Skeletal muscle tissue (tissue), 4 donors: ENCODE data around the gene RCOR2. TPM values are rescaled to one million over a fixed set of nuclear protein-coding genes. Genes with fewer than 3 reads are reported as not detected.

ENCODE experiments used
- H3K27ac ChIP-seq: one replicate; pipeline ENCODE4 v1.7.0; 2013; ENCODE audit warnings: mild to moderate bottlenecking, low read depth, low read length, inconsistent platforms
- H3K27me3 ChIP-seq, 3 donors: one replicate each; pipeline ENCODE4 v1.7.0; 2013; ENCODE audit warnings: low read length in 3 of 3; ENCODE audit not compliant: control insufficient read depth in 3 of 3, insufficient read depth in 3 of 3
- H3K36me3 ChIP-seq, 3 donors: one replicate each; pipeline ENCODE4 v1.7.0; 2013; ENCODE audit warnings: low read length in 3 of 3; ENCODE audit not compliant: control insufficient read depth in 3 of 3, insufficient read depth in 3 of 3
- H3K4me1 ChIP-seq, 3 donors: one replicate each; pipeline ENCODE4 v1.7.0; 2013; ENCODE audit warnings: low read length in 3 of 3, mild to moderate bottlenecking in 3 of 3; ENCODE audit not compliant: control insufficient read depth in 3 of 3, insufficient read depth in 3 of 3
- H3K4me3 ChIP-seq, 3 donors: one replicate each; pipeline ENCODE4 v1.7.0; 2013; ENCODE audit warnings: low read length in 3 of 3
- H3K9ac ChIP-seq, 3 donors: one replicate each; pipeline ENCODE4 v1.7.0; 2013; ENCODE audit warnings: low read length in 3 of 3, mild to moderate bottlenecking in 3 of 3, moderate library complexity in 2 of 3, low read depth in 1 of 3
- H3K9me3 ChIP-seq, 3 donors: one replicate each; pipeline ENCODE4 v1.7.0; 2013; ENCODE audit warnings: low read length in 3 of 3; ENCODE audit not compliant: control insufficient read depth in 3 of 3
- total RNA-seq: library from RNA; depleted of rRNA; stranded (reverse); fragments of >200 nt; gene quantifications from one replicate; pipeline ENCODE4 v1.2.3, GENCODE V29; 2014
- donor health status: Osteomylitis.

The RCOR2 gene
- total RNA-seq, 1 donor from 2014 or later = 4.2 TPM

DNA sequence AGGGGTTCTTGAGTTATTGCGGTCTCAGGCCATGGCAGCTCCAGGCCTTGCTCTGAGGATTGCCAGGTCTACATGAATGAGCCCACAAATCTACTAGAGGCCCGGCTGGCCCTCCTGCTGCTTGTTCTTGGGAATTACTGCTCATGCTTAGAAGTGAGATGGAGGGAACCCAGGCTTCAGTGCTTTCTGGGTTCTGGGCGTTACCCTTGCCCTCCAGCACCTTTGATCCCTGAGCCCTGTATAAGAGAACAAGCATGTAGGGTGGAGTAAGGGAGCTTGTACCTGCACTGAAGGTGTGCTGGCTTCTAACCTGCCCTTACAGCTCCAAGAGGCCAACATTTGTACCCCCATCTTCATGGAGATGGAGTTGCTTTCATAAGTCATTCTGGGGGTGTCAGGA, 25.8 kb upstream of the RCOR2 start:
- no peaks in the 10 kb centered on the region for H3K9me3 ChIP-seq
- peaks cover 34 to 52% (median 49%) of the 10 kb centered on the region in 3 donors for H3K4me1 ChIP-seq
- peak overlapping the region in 1 of 3 donors; percentile 69 for H3K9ac ChIP-seq
- H3K27me3 ChIP-seq = no peaks in the 10 kb centered on the region
- H3K4me3 ChIP-seq = no peak overlapping the region
- H3K36me3 ChIP-seq = peaks cover 2 to 9% (median 7%) of the 10 kb centered on the region in 3 donors
- no peak overlapping the region for H3K27ac ChIP-seq

DNA sequence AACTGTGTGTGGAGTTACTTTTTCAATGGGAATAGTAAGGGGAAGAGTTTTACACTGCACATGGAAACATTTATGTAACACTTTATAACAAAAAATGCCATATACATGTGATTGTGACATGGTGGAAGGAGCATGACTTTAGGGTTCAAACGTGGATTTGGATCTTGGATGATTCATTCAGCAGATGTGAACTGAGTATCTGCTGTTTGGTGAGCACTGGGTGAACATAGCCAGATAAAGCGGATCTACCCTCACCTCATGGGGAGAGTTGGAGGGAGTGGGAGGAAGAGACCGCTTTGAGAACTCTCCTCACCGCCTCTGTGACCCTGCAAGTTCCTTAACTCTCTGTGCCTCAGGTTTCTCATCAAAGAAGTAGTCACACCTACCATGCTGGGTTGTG, 24.9 kb upstream of the RCOR2 start:
- no peaks in the 10 kb centered on the region for H3K27me3 ChIP-seq

DNA sequence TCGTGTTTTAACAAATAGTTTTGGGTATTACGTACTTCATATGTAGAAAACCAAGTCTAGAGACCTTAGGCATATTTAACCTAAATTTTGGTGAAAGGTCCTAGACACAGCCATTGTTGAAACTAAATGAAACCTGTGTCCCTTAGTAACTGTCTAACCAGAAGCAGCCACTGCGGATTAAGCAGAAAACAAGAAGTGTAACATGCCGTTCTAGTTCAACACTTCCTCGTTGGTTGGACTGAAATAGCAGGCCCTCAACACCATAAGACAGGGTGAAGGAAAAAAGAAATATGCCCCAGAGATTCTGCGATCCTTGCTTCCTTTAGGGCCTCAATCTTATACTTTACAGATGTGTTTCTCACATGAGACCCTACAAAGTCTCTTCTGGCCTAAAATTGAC, 23.8 kb upstream of the RCOR2 start:
- Histone ChIP-seq H3K36me3 (no peaks in the 10 kb centered on the region), H3K9ac (peak overlapping the region in 2 of 3 donors; percentile 0 to 19), H3K4me1 (peaks cover 32 to 48% (median 46%) of the 10 kb centered on the region in 3 donors), H3K9me3 (no peaks in the 10 kb centered on the region), H3K27me3 (no peaks in the 10 kb centered on the region), H3K27ac (peak overlapping the region; percentile 39), H3K4me3 (no peak overlapping the region)

More for the DNA sequence above, 24.9 kb upstream of the RCOR2 start:
- Histone ChIP-seq H3K9me3 (no peaks in the 10 kb centered on the region), H3K9ac (no peak overlapping the region), H3K4me1 (peaks cover 34 to 52% (median 49%) of the 10 kb centered on the region in 3 donors), H3K27ac (no peak overlapping the region), H3K4me3 (no peak overlapping the region), H3K36me3 (peaks cover 2 to 8% (median 6%) of the 10 kb centered on the region in 3 donors)

DNA sequence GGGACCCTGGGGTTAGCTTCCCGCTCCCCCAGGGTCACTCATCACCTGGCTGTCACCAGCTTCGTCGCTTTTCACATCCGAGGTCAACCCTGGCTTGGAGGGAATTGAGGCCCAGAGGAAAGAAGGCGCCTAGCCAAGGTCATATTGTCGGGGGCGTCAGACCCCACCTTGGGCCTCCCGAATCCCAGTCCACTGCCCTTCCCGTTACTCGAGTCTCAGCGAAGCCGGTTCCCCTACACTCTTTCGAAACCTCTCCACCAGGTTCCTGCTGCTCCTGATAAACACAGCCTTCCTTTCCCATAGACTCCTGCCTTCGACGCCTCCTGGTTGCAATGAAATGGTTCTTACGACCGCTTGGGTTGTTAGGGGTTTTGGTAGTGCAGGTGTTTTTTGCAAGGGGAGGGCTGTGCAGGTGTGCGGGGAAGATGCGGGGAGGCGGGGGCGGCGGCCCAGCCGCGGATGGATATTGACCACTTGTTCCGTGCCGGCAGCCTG, 22.5 kb upstream of the RCOR2 start:
- Histone ChIP-seq H3K4me3 (peak overlapping the region; percentile 78 to 91 (median 88)), H3K27ac (peak overlapping the region; percentile 65)

DNA sequence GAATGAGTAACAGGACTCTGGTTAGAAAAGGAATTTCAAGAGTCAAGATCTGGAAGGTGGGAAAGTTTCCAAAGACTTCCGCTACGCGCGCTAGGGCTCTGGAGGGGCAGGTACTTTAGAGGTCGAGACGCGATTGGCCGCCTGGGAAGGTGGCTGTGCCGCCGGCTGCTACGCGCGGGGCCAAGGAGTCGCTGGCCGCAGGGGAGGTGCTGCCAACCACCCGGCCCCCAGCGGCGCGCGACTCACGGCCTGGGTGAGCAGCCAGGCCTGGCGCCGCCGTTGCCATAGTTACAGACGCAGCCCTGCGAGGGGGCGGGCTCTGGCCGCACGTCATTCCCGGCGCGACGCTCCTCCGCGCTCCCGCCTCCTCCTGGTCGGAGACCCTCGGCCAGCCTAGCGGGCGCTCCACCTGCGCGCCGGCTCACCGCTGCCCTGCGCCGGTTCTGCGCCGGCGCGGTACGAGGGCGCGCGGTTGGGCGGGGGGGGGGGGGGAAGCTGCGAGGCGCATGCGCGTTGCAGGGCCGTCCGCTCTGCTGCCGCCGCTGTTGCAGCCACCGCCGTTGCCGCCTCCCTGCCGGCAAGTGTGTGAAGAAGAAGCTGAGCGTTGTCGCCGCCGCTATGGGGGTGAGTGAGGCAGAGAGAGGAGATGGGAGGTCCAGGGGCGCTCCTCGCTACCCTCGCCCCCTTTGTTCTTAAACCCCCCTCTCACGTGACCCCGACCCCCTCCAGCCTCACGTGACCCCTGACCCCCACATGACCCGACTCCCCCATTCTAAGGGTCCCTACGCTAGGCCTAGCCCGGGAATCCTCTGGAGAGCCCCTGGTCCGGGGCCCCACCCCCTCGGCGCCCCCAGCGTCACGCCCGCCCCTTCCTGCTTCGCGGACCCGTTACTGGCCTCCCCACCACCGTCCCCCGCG, 21.8 kb upstream of the RCOR2 start, which contains the start of gene NAA40:
Gene NAA40 (plus strand): TSS at position 524 of the 918 bp plus-strand sequence. CDS start 95 bp downstream, at position 619.
- H3K4me3 ChIP-seq = peak within 1 kb of the TSS; percentile 78 to 91 (median 88)
- peak within 1 kb of the TSS; percentile 79 to 88 (median 79) for H3K9ac ChIP-seq
- H3K27ac ChIP-seq = peak within 1 kb of the TSS; percentile 65
- H3K4me1 ChIP-seq = peaks cover 14 to 28% (median 27%) of the 10 kb centered on the region in 3 donors
- H3K27me3 ChIP-seq = no peaks in the 10 kb centered on the region
- H3K9me3 ChIP-seq = no peaks in the 10 kb centered on the region
- no peaks in the 10 kb centered on the region for H3K36me3 ChIP-seq

More for the DNA sequence above, 22.5 kb upstream of the RCOR2 start:
- H3K4me1 ChIP-seq = peaks cover 18 to 35% (median 33%) of the 10 kb centered on the region in 3 donors
- H3K9me3 ChIP-seq = no peaks in the 10 kb centered on the region
- no peaks in the 10 kb centered on the region for H3K36me3 ChIP-seq
- peak overlapping the region; percentile 79 to 88 (median 79) for H3K9ac ChIP-seq
- H3K27me3 ChIP-seq = no peaks in the 10 kb centered on the region

DNA sequence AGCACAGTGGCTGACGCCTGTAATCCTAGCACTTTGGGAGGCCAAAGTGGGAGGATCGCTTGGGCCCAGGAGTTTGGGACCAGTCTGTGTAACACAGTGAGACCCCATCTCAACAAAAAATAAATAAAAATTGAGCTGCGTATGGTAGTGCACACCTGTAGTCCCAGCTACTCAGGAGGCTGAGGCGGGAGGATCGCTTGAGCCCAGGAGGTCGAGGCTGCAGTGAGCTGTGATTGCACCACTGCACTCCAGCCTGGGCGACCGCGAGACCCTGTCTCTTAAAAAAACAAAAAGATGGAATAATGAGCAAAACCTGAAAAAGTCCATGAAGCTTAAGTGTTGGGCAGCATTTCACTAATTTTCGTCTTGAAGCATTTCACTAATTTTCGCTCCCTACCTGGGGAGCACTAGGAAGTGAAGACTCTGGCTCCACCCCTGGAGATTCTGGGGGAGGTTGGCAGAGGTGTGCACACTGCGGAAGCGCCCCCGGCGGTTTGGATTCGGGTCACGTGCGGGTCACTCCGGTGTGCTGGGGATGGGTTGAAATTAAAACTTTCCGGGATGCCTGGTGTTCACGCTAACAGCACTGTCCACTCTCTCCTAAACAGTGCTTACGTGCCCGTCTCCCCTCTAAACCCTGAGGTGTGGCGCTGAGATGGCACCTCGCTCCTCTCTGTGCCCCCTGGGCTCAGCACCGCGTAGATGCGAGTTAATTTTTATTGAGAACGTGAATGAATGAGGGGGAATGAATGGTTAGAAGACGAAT, 20.9 kb upstream of the RCOR2 start:
- peaks cover 14 to 27% (median 21%) of the 10 kb centered on the region in 3 donors for H3K4me1 ChIP-seq
- H3K27me3 ChIP-seq = no peaks in the 10 kb centered on the region
- peak overlapping the region; percentile 70 to 91 (median 88) for H3K4me3 ChIP-seq
- no peaks in the 10 kb centered on the region for H3K36me3 ChIP-seq
- H3K9ac ChIP-seq = peak overlapping the region; percentile 52 to 81 (median 61)
- no peak overlapping the region for H3K27ac ChIP-seq
- no peaks in the 10 kb centered on the region for H3K9me3 ChIP-seq

DNA sequence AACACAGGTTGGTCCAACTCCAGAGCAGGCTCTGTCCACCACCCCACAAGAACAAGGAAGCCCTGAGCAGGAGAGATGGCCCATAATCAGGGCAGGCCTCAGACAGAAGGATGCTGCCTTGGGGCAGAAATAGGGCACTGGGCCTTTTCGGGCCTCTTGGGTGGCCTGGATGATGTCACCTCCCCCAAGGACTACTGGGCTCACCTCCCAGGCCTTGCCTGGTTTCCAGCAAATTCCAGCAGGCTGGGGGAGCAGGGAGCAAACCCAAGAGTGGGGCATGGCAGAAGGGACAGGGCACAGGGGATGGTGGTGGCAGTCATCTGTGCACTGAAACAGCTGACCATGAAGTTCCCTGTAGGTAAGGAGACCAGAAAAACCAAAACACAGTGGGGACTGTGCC, 16.5 kb upstream of the RCOR2 start:
- H3K27me3 ChIP-seq = no peaks in the 10 kb centered on the region
- no peaks in the 10 kb centered on the region for H3K36me3 ChIP-seq
- H3K4me3 ChIP-seq = no peak overlapping the region
- H3K9ac ChIP-seq = peak overlapping the region in 1 of 3 donors; percentile 43
- H3K9me3 ChIP-seq = no peaks in the 10 kb centered on the region
- peaks cover 3 to 6% (median 5%) of the 10 kb centered on the region in 3 donors for H3K4me1 ChIP-seq
- no peak overlapping the region for H3K27ac ChIP-seq

DNA sequence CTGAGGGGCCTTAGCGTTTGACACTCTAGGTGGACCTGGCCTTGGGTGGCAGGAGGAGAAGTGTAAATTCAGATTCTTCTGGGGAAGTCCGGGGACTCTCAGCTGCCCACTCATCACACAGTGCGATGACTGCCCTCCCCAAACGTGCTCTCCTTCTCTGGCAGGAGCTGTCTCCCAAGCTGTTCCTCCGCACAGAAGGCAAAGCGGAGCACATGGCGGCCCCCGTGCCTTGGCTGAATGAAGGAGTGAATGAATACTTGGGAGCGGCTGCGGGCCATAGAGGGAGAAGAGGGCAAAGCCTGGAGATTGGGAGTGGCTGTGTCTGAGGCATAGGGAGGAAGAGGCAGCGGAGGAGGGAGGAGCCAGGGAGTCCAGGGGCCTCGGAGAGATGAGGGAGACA, 14.9 kb upstream of the RCOR2 start:
- H3K36me3 ChIP-seq = no peaks in the 10 kb centered on the region
- no peaks in the 10 kb centered on the region for H3K27me3 ChIP-seq
- H3K27ac ChIP-seq = no peak overlapping the region

DNA sequence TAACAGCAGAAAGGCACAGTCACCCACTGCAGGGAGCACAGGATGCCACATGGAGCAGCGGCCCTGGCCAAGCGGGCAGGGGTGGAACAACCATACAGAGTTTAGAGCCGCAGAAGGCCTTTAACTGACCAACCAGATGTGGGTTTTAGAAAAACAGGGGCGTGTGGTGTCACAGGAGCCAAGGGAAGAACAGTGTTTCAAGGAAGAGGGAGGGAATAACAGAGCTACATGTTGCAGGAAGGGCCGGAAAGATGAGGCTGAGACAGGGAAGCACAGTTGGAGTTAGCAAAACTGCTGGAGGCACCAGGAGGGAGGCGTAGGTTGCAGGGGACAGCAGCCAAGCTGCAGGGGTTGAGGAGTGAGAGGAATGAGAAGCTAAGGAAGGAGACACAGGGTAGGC, 14.1 kb upstream of the RCOR2 start:
- no peaks in the 10 kb centered on the region for H3K36me3 ChIP-seq
- no peaks in the 10 kb centered on the region for H3K9me3 ChIP-seq
- no peak overlapping the region for H3K9ac ChIP-seq
- H3K4me3 ChIP-seq = no peak overlapping the region
- H3K4me1 ChIP-seq = no peaks in the 10 kb centered on the region
- H3K27ac ChIP-seq = no peak overlapping the region
- H3K27me3 ChIP-seq = no peaks in the 10 kb centered on the region

More for the DNA sequence above, 14.9 kb upstream of the RCOR2 start:
- H3K9me3 ChIP-seq = no peaks in the 10 kb centered on the region
- no peak overlapping the region for H3K4me3 ChIP-seq
- no peak overlapping the region for H3K9ac ChIP-seq
- H3K4me1 ChIP-seq = no peaks in the 10 kb centered on the region
